WTC11 (cell line): ENCODE measurements around the gene MAPK11. TPM values are rescaled to one million over a fixed set of nuclear protein-coding genes. Genes with fewer than 3 reads are reported as not detected.

Experiments
- ATAC-seq: fragments of 200-7000 bp; cut with Tn5 transposase; 2 replicates; pipeline ENCODE4 v1.10.0; 2021; ENCODE audit warnings: mild to moderate bottlenecking, moderate library complexity
- CTCF ChIA-PET: fragments of 300-600 bp; sonication (Branson Sonifier 250); formaldehyde crosslinking; loops from one replicate; lab custom pipeline; 2021; ENCODE audit warnings: antibody characterized with exemption; lab: Charles Lee
- POLR2A ChIA-PET: fragments of 350-600 bp; sonication (Branson Sonifier 250); formaldehyde crosslinking; loops from one replicate; lab custom pipeline; 2021; ENCODE audit warnings: antibody characterized with exemption; lab: Charles Lee
- DNase-seq: peaks from one replicate; pipeline ENCODE4 v3.0.0; 2021; ENCODE audit warnings: low spot score
- H3K27ac Mint-ChIP-seq: 2 replicates; pipeline ENCODE4 v1.8.0; 2021; ENCODE audit warnings: mixed read lengths
- H3K27me3 Mint-ChIP-seq: 2 replicates; pipeline ENCODE4 v1.8.0; 2021; ENCODE audit warnings: low read depth, mild to moderate bottlenecking, moderate library complexity, mixed read lengths
- H3K36me3 Mint-ChIP-seq: 2 replicates; pipeline ENCODE4 v1.8.0; 2021; ENCODE audit warnings: mixed read lengths
- H3K4me1 Mint-ChIP-seq: 2 replicates; pipeline ENCODE4 v1.8.0; 2022; ENCODE audit warnings: mixed read lengths
- H3K4me3 Mint-ChIP-seq: 2 replicates; pipeline ENCODE4 v1.8.0; 2021; ENCODE audit warnings: mild to moderate bottlenecking, moderate library complexity, mixed read lengths
- H3K9me3 Mint-ChIP-seq: 2 replicates; pipeline ENCODE4 v1.8.0; 2021; ENCODE audit warnings: mixed read lengths
- AR ChIP-seq: fragments of 250-450 bp; sonication (Bioruptor Pico); IDR thresholded peaks from 2 replicates; pipeline ENCODE4 v1.9.0; 2021; ENCODE audit warnings: mild to moderate bottlenecking
- ATF1 ChIP-seq: sonication (generic); formaldehyde crosslinking; IDR thresholded peaks from 2 replicates; pipeline ENCODE4 v1.8.1; 2023; ENCODE audit warnings: mild to moderate bottlenecking, moderate library complexity, missing genetic modification reagents
- ATF3 ChIP-seq: sonication (generic); formaldehyde crosslinking; conservative IDR thresholded peaks from 2 replicates; pipeline ENCODE4 v1.8.1; 2022; ENCODE audit warnings: mild to moderate bottlenecking, missing genetic modification reagents
- E2F1 ChIP-seq: sonication (generic); formaldehyde crosslinking; IDR thresholded peaks from 2 replicates; pipeline ENCODE4 v1.8.0; 2022; ENCODE audit warnings: mild to moderate bottlenecking, missing genetic modification reagents
- GTF2I ChIP-seq: fragments of 250-450 bp; sonication (Bioruptor Pico); conservative IDR thresholded peaks from 2 replicates; pipeline ENCODE4 v1.4.0; 2021; ENCODE audit warnings: mild to moderate bottlenecking
- HMGA2 ChIP-seq: fragments of 250-450 bp; sonication (Bioruptor Pico); IDR thresholded peaks from 2 replicates; pipeline ENCODE4 v1.4.0; 2021; ENCODE audit warnings: mild to moderate bottlenecking, moderate library complexity
- IRF1 ChIP-seq: sonication (generic); formaldehyde crosslinking; IDR thresholded peaks from 2 replicates; pipeline ENCODE4 v1.8.0; 2023; ENCODE audit warnings: missing genetic modification reagents
- JAZF1 ChIP-seq: fragments of 250-450 bp; sonication (Bioruptor Pico); IDR thresholded peaks from 2 replicates; pipeline ENCODE4 v1.9.0; 2021; ENCODE audit warnings: moderate library complexity, mild to moderate bottlenecking, inconsistent platforms
- JUN ChIP-seq: sonication (generic); formaldehyde crosslinking; IDR thresholded peaks from 2 replicates; pipeline ENCODE4 v1.8.0; 2023; ENCODE audit warnings: mild to moderate bottlenecking, missing genetic modification reagents
- MLX ChIP-seq: sonication (generic); formaldehyde crosslinking; IDR thresholded peaks from 2 replicates; pipeline ENCODE4 v1.8.1; 2023; ENCODE audit warnings: mild to moderate bottlenecking, missing genetic modification reagents, moderate library complexity
- PREB ChIP-seq: sonication (generic); formaldehyde crosslinking; IDR thresholded peaks from 2 replicates; pipeline ENCODE4 v1.8.1; 2022; ENCODE audit warnings: mild to moderate bottlenecking, missing genetic modification reagents, moderate library complexity, borderline replicate concordance
- PRRX2 ChIP-seq: fragments of 250-450 bp; sonication (Bioruptor Pico); IDR thresholded peaks from 2 replicates; pipeline ENCODE4 v1.8.0; 2021; ENCODE audit warnings: mild to moderate bottlenecking
- SMAD4 ChIP-seq: sonication (generic); formaldehyde crosslinking; IDR thresholded peaks from 2 replicates; pipeline ENCODE4 v1.8.0; 2022; ENCODE audit warnings: mild to moderate bottlenecking, missing genetic modification reagents
- TEAD1 ChIP-seq: sonication (generic); formaldehyde crosslinking; IDR thresholded peaks from 2 replicates; pipeline ENCODE4 v1.8.0; 2022; ENCODE audit warnings: mild to moderate bottlenecking, missing genetic modification reagents
- TP53 ChIP-seq: sonication (generic); formaldehyde crosslinking; IDR thresholded peaks from 2 replicates; pipeline ENCODE4 v1.8.1; 2023; ENCODE audit warnings: mild to moderate bottlenecking, missing genetic modification reagents
- ZNF263 ChIP-seq: sonication (generic); formaldehyde crosslinking; IDR thresholded peaks from 2 replicates; pipeline ENCODE4 v1.8.1; 2022; ENCODE audit warnings: low read depth, mild to moderate bottlenecking, moderate library complexity, missing genetic modification reagents
- ZNF317 ChIP-seq: sonication (generic); formaldehyde crosslinking; IDR thresholded peaks from 2 replicates; pipeline ENCODE4 v1.8.1; 2023; ENCODE audit warnings: low read depth, mild to moderate bottlenecking, moderate library complexity, missing genetic modification reagents, borderline replicate concordance
- ZNF512 ChIP-seq: sonication (generic); formaldehyde crosslinking; IDR thresholded peaks from 2 replicates; pipeline ENCODE4 v1.8.1; 2022; ENCODE audit warnings: missing genetic modification reagents, borderline replicate concordance
- ZSCAN18 ChIP-seq: fragments of 250-450 bp; sonication (Bioruptor Pico); IDR thresholded peaks from 2 replicates; pipeline ENCODE4 v2.1.2; 2022; ENCODE audit warnings: mild to moderate bottlenecking, moderate library complexity
- total RNA-seq: library from RNA; stranded (reverse); gene quantifications from 3 replicates; pipeline ENCODE4 v1.2.3, GENCODE V29; 2021

Gene MAPK11
- total RNA-seq, 1 experiment from 2014 or later: 2.3 TPM

- peaks cover 1% of the 10 kb centered on the region for H3K4me1 Mint-ChIP-seq
- no peak overlapping the region for H3K4me3 Mint-ChIP-seq
- no peaks in the 10 kb centered on the region for H3K36me3 Mint-ChIP-seq
- CTCF ChIA-PET: interaction anchor here (1.6 kb wide), 1 partner anchor 85 kb away, joined by 4 read pairs; no protein-coding TSS in a partner anchor
- H3K27ac Mint-ChIP-seq: no peak overlapping the region
- POLR2A ChIA-PET: no interaction called here
- ATAC-seq: no peak
- no peaks in the 10 kb centered on the region for H3K9me3 Mint-ChIP-seq
- TF ChIP-seq E2F1 (CRISPR knock-in tag): no peak
- TF ChIP-seq ZNF263 (CRISPR knock-in tag): no peak
- TF ChIP-seq GTF2I (CRISPR knock-in tag): no peak
- TF ChIP-seq, all 79 proteins: peak for 0
- H3K27me3 Mint-ChIP-seq: peaks cover 4% of the 10 kb centered on the region
- DNase-seq: no peak
Observed at GRCh38 chr22:50257041-50257440, 13.1 kb downstream of the MAPK11 start.

GRCh38 chr22:50256258-50256862, 13.8 kb downstream of the MAPK11 start:
- DNase-seq (no peak), ATAC-seq (no peak)
- ChIA-PET POLR2A (no interaction called here), CTCF (interaction anchor here (1.2 to 1.6 kb wide), 2 partner anchors 16 to 86 kb away, joined by 3 to 4 read pairs; no protein-coding TSS in a partner anchor)
- Mint-ChIP-seq H3K27ac (no peak overlapping the region), H3K36me3 (no peaks in the 10 kb centered on the region), H3K27me3 (peaks cover 3% of the 10 kb centered on the region; the same call in 1 of the 2 replicates), H3K9me3 (no peaks in the 10 kb centered on the region), H3K4me1 (no peaks in the 10 kb centered on the region), H3K4me3 (no peak overlapping the region)
- TF ChIP-seq TP53 (CRISPR knock-in tag): no peak
- no peak for TF ChIP-seq ZSCAN18 (CRISPR knock-in tag)
- no peak for TF ChIP-seq HMGA2
- TF ChIP-seq IRF1: no peak
- TF ChIP-seq SMAD4 (CRISPR knock-in tag): no peak
- no peak for TF ChIP-seq ATF1
- TF ChIP-seq, all 79 proteins: peak for 0

GRCh38 chr22:50255607-50256006, 14.6 kb downstream of the MAPK11 start:
- ATAC-seq (no peak), DNase-seq (no peak)
- ChIA-PET POLR2A (no interaction called here), CTCF (interaction anchor here (1.2 to 1.6 kb wide), 2 partner anchors 15 to 86 kb away, joined by 3 to 4 read pairs; no protein-coding TSS in a partner anchor)
- Mint-ChIP-seq H3K9me3 (no peaks in the 10 kb centered on the region), H3K27ac (no peak overlapping the region), H3K4me3 (no peak overlapping the region), H3K27me3 (peaks cover 3% of the 10 kb centered on the region; the same call in 1 of the 2 replicates), H3K36me3 (no peaks in the 10 kb centered on the region), H3K4me1 (no peaks in the 10 kb centered on the region)
- TF ChIP-seq MLX (CRISPR knock-in tag) (no peak), ZNF263 (CRISPR knock-in tag) (no peak), AR (CRISPR knock-in tag) (no peak), ZNF317 (CRISPR knock-in tag) (no peak), ATF3 (CRISPR knock-in tag) (no peak), ZNF512 (CRISPR knock-in tag) (no peak), PREB (CRISPR knock-in tag) (no peak), TEAD1 (CRISPR knock-in tag) (no peak), PRRX2 (no peak), JUN (CRISPR knock-in tag) (no peak), JAZF1 (no peak)
